HG03060 (cell line): ENCODE data around the gene MARK2.

Experiments
- ATAC-seq: cut with Tn5 transposase; IDR thresholded peaks from one replicate; pipeline ENCODE4 v1.9.1; 2021; ENCODE audit warnings: low read depth, moderate number of reproducible peaks; ENCODE audit not compliant: unreplicated experiment

The MARK2 gene

DNA sequence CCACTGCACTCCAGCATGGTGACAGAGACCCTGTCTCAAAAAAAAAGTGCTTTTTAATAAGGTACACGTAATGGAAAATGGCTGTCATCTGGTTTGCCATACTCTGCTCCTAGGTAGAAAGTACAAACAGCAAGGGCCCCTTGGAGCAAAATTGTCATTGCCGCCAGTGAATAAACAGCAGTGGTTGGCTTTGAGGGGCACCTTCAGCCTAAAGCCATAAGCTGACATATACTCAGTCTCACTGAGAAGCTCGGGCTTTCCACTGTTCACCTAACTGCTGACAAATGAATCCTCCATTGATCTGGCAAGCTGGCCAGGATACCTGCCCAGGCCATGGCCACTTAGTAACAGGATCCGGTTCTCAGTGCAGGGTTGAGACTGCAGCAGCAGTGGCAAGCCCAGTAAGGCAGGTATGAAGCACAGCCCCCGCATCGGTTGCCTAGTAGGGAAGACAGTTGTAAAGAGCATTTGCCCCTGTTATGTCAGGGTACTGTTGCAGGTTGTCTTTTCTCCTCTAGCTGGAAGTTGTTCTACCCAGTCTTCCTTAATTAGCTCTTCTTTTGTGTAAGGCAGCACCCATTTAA lies 38.8 kb downstream of the MARK2 start:
- ATAC-seq: no peak

DNA sequence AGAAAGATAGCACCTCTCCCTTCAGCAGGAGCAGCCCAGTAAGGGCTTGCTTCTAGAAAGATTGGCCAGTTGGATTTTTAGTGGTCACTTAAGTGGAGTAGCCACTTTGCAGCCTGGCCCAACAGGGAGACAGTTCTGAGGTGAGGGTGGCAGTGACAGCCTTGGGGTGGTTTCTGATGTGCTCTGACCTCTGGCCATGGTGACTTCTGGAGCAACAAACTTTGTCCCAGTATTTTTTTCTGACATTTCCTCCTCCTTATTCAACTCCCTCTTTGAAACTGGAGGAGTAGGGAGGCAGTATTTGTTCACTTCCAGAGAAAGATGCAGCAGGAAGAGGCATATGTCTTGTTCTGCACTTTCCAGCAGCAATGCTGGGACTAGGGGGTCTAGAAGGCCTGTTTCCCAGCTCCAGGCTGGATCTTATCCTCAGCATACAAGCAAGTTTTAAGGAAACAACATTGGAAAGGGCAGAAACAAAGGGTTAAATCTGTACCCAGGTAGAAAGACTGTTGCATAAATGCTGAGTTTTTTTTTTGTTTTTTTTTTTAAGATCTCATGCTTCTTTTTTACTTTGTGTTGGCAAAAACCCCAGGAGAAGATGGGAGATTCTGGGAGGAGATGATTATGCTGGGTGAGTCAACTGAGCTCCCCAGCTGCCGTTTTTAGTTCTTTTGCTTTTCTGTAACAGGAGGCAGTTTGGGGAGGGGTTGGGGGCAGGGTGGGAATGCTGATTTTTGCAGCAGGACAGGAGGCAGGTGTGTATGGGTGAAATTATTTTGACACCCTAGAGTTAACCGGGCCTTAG lies 40.9 kb downstream of the MARK2 start:
- no peak for ATAC-seq

DNA sequence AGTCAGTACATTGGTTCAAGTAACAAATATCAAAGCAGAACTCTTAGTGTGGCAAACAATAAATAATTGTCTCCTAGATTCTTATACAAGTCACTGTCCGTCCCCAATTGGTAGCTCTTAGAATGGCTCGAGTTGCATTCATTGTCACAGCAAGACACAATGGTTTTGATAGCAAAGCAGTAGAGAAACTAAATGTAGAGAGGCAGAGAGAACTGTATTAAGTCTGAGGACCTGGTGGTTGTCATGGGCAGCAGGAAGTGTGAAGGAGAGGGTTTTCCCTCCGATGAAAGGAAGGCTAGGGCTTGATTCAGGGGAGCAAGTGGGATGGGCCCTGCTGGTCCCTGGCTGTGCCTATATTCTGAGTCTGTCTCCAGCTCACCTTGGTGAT lies 41.5 kb downstream of the MARK2 start:
- ATAC-seq: no peak

DNA sequence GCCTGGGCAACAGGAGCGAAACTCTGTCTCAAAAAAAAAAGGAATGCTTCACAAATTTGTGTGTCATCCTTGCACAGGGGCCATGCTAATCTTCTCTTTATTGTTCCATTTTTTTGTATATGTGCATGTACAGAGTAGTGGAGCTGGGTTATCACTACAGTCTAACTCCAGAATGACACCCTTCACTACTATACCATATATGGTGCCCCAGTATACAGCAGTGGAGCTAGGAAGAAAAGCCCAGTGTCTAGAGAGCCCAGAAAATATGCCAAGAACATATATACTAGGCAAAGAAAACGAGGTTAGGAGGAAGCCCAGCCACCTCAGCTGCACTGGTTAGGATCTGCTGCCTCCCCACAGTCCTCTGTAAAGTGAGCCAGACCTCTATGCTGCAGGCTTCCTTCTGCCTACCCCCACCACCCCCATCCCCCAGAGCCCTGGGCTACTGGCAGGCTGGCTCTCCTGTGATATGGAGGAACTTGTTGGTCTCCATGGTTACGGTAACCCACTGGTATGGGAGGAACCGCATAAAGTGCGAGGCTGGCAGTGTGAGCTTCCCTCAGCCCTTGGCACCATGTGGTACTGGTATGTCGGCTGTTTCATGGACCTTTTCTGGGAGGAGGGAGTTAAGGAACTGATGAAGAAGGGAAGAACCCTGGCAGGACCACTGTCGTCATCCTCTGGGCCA lies 43.8 kb downstream of the MARK2 start:
- no peak for ATAC-seq

DNA sequence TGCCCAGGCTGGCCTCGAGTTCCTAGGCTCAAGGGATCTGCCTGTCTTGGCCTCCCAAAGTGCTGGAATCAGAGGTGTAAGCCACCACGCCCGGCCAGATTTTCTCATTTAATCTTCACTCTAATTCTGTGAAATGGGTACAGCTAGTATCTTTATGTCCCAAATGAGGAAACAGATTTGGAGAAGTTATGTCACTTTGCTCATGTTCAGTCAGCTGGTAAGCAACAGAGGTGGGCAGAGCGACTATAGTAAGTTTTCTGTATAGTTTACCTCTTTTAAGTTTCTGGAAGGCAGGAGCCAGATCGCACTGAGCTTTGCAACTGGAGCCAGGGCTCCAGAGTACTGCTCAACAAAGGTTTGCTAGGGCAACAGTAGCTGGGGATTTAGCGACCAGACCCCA lies 44.9 kb downstream of the MARK2 start:
- no peak for ATAC-seq

DNA sequence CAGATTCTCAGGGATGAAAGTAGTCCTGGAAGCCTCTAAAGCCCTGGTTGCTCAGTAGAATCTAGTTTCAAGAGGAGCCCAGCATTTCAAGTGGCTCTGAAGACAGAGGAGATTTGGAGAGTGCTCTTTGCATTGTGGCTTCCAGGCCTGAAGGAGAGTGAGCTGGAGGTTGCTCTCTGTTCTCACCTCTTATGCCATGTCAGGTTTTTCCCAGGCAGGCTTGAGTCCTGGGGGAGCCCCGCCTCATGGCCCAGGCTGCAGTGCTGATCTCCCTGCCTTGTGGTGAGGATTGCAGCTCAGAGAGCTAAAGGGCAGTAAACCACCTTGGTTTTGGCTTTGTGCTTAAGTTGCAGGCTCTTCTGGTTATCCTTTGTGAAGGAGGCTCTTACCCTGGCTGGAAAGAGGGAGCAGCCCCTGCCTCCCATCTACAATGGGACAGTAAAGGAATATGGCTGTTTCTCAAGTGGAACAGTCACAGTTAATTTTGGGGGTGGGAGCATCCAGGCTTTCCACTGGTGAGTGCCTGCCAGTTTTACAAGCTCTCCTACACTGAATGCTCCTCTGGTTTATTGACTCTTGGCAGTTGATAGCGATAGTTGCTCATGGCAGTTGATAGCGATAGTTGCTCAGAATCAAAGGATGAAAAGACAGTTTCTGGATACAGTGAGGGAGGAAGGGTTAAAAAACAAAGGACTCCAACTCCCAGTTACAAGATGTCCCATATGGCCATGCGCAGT lies 45.5 kb downstream of the MARK2 start:
- no peak for ATAC-seq

DNA sequence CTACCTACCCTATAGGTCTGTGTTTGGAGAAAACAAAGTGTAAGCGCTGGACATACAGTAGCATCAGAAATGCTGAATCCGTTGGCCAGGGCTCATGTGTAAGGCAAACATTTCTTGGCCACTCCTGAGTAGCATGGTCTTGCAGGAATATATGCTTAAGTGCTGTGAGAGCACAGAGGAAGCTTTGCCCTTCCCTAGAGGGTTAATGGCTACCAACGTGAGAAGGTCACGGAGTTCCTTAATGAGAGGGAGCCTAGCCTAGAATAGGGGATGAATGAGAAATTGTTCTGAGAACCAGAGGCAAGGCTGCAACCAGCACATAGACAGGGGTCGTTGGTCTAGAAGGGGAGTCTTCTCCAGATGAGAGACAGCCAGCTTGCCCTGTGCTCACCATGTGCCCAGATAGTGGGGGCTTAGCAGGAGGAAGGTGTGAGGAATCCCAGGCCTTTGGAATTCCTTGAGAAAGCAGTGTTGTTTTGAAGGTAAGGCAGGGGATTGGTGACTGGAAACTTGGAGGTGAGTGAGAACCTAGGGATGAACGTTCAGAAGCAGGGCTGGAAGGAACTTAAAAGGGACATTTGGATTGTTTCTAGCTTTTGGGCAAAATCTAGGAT lies 48.6 kb downstream of the MARK2 start:
- ATAC-seq: no peak

DNA sequence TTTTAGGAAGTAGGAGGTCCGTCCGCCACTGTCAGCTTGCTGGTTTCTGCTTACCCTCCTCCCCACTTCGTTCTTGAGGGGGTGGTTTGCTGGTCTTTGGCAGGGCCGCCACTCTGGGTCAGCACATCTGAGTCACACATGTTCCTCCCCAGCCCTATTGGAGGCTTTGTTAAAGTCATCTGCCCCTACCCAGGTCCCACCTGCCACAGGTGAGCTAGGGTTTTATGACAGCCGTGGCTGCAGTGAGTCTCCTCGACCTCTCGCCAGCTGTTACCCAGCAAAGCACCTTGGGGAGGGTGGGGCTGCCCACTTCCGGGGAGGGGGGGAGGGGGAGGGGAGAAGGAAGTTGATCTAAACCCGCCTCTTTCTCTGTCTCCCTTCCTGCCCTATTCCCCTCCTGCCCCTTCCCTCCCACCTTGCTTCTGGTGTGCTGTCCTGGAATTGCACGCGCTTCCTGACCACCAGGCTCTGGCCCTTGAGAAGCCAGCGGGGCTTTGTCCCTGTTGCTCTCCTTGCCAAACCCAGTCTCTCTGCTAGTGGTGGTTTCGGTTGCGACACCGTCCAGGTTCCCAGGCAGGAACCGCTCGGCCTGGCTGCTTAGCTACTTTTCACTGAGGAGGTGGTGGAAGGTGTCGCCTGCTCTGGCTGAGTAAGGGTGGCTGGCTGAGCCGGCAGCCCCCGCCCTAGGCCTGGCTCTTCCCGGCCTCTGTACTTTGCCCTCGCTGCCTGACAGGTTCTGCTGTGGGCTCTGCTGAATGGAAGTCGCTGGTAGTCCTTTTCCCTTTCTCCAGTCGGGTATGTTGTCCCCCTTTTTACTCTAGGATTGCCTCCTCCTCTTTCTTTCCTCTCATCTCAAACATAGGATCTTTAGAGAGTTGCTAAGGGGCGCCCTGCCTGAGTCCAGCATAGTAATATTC lies 49.5 kb downstream of the MARK2 start:
- no peak for ATAC-seq

DNA sequence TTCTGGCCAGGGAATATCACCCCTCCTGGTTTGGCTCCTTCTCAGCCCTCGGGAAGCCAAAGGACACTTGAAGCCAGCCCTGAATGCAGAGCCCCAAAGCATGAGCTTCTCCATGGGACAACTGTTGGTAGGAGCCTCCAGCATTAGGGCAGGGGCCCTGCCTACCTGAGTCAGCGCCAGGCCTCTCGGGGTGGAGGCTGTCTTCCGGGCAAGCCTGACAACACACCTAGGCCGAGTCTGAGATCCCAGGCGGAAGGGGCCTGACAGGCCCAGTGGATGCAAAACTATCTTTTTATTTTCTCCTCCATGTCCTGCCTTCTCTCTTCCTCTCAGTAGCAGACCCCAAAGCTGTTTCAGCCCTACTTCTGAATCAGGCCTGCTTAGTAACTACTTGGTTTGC lies 50.4 kb downstream of the MARK2 start:
- no peak for ATAC-seq

DNA sequence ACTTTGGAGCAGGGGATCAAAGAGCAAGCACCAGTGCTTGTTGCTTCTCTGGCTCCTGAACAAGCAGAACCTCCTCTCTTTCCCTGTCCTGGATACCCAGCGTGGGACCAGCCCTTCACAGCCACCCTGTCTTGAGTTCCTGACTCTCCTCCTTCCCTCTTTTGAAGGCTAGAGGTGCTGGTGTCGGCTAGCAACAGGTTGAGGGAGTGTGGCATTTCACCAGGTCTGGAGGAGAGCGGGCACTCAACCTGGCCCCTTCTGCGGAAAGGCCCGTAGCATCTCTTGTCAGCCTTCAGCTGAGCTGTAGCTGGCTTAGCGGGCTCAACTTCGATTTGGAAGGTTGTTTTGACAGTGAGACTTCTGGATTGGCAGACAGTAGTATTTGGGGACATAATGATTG lies 51.5 kb downstream of the MARK2 start:
- no peak for ATAC-seq

DNA sequence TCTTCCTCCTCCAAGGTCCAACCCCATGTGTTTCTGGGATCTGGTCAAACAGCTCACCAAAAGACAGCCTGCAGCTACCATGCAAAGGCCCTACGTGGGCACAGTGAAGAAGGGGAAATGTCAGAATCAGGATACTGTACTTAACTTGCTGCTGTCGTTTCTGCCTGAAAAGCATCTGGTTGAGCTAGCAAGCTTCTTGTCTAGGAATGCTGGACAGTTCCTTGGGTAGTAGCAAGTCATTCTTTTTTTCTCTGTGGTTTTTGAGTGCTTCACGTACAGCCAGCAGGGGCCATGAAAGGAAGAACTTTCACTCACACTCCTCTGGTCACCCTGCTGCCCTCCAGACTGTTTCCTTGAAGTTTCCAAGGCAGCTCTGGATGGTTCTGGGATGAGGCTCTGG lies 53.3 kb downstream of the MARK2 start:
- ATAC-seq: no peak

DNA sequence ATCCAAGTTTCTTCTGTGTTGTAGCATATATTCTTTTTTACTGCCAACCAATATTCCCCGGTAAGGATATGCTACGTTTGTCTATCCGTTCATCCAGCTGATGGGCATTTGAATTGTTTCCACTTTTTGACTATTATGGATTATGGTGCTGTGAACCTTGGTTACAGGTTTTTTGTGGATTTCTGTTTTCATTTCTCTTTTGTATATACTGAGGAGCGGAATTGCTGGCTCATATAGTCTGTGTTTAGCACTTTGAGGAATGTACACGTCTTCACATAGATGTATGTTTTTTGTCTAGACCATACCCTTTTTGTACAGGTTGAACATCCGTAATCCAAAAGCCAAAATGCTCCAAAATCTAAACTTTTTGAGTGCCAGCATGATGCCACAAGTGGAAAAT lies 54.4 kb downstream of the MARK2 start:
- no peak for ATAC-seq

DNA sequence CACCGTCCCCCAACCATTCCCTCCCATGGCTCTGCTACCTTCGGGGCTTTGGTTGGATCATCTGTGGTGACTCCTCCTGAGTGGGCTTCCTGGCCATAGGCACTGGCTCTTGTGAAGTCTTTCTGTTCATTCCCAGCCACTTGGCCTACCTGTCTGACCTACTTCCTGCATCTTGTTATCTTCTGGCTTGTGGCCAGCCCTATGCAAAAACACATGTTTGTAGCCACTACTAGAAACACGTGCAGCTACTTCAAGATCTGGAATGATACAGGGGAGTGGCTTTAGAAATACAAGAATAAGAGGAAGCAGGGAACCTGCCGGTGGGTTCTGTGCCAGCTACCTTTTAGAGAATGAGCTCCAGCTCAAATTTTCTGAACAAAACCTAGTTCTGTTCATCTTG lies 57.2 kb downstream of the MARK2 start:
- no peak for ATAC-seq

DNA sequence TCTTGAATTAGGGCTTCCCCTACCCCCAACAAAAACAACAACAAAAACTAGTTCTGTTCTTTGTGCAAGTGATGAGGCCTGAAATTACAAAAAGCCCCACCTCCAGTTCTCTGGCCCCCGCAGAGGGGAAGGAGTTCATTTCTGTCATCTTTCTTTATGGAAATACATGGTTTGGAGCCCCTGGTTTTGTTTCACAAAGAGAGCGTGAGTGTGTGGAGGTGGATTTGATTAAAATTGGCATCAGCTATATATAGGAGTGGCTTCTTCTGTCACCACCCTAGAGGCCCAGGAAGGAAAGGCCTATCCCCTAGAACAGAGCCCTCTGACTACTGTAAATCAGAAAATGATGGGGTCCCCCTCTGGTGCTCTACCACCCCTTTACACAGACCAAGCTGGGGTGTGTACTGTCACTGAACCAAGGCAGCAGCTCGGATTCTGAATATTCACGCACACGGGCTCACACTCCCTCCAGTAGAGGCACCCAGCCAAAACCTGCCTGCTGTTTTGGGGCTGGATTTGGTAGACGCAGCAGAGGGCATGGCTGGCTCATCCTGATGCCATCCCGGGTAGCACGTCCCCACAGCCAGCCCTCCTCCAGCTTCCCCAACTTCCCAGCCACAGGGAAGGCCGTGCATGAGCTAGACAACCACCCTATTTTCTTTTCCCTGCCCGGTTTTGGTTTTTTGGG lies 58.7 kb downstream of the MARK2 start:
- ATAC-seq: no peak

DNA sequence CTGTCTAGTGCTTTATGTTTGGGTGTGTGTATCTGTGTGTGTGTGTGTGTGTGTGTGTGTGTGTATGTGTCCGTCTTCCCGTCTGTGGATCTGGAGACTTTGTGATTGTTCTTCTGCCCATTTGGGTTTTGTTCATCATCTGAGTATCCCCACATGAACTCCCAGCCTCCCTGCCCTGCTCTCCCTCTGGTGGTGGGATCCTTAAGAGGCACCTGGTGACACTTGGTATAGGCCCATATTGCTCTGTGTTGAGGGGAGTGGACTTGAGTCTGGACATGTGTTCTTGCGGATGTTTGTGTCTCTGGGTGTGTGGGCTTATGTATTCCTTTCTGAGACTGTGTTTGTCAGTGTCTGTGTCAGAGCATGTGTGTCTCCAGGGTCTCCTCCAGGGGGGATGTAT lies 62.8 kb downstream of the MARK2 start:
- ATAC-seq: no peak

DNA sequence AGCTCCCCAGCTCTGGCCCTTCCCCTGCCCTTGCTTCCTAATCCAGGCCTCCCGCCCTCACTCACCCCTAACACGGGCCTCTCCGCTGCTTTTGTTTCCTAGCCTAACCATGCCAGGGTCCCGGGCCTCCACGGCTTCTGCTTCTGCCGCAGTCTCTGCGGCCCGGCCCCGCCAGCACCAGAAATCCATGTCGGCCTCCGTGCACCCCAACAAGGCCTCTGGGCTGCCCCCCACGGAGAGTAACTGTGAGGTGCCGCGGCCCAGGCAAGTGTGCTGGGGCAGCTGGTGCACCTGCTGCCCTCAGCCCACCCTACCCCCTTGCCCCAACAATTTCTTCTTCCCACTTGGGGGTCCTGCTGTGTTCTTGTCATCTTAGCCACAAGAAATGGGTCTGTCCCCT lies 65.0 kb downstream of the MARK2 start:
- no peak for ATAC-seq

DNA sequence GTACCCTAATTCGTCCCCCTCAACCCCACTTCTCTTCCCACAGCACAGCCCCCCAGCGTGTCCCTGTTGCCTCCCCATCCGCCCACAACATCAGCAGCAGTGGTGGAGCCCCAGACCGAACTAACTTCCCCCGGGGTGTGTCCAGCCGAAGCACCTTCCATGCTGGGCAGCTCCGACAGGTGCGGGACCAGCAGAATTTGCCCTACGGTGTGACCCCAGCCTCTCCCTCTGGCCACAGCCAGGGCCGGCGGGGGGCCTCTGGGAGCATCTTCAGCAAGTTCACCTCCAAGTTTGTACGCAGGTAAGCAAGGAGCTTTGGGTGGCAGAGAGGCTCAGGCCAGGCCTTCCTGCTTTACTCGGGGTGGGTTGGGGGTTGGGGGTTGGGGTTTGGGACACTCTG lies 65.8 kb downstream of the MARK2 start:
- no peak for ATAC-seq

DNA sequence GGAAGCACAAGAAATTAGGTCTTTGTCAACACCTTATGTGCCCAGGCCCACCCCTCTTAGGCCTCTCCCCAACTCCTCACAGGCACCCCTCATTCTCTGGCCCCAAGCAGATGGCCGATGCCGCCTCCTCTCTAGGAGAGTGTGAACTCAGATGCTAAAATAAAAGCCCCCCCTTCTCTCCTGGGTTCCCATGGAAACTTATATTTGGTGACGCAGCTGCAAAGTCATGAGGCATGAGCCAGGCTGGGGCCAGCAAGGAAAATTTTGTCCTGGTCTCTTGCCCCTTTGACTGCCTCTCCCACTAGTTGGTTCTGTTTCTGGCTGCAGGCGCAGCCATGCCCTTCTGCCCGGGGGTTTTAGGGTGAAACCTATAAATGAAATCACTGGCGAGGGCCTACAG lies 66.3 kb downstream of the MARK2 start:
- no peak for ATAC-seq

DNA sequence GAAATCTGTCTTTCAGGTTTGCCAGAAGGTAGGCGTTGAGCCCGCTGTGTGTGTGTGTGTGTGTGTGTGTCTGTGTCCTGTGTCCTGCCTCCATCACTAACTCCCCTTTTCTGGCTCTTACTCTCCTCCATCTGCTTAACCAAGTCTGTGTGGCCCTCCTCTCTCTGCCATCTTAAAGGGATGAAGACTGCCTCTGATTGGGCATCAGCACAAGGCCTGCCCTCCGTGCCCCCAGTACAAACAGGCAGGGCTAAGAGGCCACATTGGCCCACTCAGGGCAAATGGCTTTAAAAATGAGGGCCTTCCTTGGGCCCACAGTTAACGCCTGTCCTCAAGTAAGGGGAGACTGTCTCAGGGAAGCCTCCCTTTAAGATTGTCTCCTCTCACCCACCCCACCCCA lies 67.2 kb downstream of the MARK2 start:
- no peak for ATAC-seq
